ENCODE measurements around the gene MREG.

DNA sequence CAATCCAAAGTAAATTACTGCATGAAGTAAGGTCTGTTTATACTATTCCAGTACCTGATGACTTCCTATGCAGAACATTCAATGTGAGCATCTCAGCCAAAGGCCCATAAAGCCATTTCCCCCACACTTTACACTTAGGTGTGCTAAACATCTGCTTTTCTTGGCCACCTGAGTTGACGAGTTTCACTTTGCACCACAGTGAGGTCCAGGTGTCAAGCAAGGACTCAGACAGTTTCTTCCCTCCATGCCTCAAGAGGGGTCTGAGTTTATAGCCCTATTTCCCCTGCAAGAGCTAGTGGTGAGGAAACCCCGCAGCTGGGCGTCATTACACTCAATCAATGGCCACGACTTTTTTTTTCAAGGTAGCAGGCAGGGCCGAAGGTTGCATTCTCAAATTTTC is 107.7 kb downstream of the MREG start:
- TF ChIP-seq, protein P1, sequence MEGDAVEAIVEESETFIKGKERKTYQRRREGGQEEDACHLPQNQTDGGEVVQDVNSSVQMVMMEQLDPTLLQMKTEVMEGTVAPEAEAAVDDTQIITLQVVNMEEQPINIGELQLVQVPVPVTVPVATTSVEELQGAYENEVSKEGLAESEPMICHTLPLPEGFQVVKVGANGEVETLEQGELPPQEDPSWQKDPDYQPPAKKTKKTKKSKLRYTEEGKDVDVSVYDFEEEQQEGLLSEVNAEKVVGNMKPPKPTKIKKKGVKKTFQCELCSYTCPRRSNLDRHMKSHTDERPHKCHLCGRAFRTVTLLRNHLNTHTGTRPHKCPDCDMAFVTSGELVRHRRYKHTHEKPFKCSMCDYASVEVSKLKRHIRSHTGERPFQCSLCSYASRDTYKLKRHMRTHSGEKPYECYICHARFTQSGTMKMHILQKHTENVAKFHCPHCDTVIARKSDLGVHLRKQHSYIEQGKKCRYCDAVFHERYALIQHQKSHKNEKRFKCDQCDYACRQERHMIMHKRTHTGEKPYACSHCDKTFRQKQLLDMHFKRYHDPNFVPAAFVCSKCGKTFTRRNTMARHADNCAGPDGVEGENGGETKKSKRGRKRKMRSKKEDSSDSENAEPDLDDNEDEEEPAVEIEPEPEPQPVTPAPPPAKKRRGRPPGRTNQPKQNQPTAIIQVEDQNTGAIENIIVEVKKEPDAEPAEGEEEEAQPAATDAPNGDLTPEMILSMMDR (conservative IDR thresholded peaks at IDR 0.05; ENCODE audit: low read depth in 2 of 2) = no peak
- no peak for TF ChIP-seq POLR2AphosphoS5 (IDR thresholded peaks at IDR 0.05; ENCODE audit: low read depth)
- TF ChIP-seq EZH2 (IDR thresholded peaks at IDR 0.05; ENCODE audit: low read depth, unreplicated experiment) = no peak
- no peak for TF ChIP-seq STAT1 (IDR thresholded peaks at IDR 0.05; ENCODE audit: unreplicated experiment)
- TF ChIP-seq, protein P2, sequence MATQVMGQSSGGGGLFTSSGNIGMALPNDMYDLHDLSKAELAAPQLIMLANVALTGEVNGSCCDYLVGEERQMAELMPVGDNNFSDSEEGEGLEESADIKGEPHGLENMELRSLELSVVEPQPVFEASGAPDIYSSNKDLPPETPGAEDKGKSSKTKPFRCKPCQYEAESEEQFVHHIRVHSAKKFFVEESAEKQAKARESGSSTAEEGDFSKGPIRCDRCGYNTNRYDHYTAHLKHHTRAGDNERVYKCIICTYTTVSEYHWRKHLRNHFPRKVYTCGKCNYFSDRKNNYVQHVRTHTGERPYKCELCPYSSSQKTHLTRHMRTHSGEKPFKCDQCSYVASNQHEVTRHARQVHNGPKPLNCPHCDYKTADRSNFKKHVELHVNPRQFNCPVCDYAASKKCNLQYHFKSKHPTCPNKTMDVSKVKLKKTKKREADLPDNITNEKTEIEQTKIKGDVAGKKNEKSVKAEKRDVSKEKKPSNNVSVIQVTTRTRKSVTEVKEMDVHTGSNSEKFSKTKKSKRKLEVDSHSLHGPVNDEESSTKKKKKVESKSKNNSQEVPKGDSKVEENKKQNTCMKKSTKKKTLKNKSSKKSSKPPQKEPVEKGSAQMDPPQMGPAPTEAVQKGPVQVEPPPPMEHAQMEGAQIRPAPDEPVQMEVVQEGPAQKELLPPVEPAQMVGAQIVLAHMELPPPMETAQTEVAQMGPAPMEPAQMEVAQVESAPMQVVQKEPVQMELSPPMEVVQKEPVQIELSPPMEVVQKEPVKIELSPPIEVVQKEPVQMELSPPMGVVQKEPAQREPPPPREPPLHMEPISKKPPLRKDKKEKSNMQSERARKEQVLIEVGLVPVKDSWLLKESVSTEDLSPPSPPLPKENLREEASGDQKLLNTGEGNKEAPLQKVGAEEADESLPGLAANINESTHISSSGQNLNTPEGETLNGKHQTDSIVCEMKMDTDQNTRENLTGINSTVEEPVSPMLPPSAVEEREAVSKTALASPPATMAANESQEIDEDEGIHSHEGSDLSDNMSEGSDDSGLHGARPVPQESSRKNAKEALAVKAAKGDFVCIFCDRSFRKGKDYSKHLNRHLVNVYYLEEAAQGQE (IDR thresholded peaks at IDR 0.05; ENCODE audit: unreplicated experiment) = no peak
- no peak for TF ChIP-seq EZH2phosphoT487 (IDR thresholded peaks at IDR 0.05; ENCODE audit: unreplicated experiment)
- no peak for TF ChIP-seq CREB1 (CRISPR knock-in tag; IDR thresholded peaks at IDR 0.05; ENCODE audit: low read depth)
- no peak for TF ChIP-seq NANOG (IDR thresholded peaks at IDR 0.05; ENCODE audit: borderline replicate concordance)
- TF ChIP-seq, protein P3, sequence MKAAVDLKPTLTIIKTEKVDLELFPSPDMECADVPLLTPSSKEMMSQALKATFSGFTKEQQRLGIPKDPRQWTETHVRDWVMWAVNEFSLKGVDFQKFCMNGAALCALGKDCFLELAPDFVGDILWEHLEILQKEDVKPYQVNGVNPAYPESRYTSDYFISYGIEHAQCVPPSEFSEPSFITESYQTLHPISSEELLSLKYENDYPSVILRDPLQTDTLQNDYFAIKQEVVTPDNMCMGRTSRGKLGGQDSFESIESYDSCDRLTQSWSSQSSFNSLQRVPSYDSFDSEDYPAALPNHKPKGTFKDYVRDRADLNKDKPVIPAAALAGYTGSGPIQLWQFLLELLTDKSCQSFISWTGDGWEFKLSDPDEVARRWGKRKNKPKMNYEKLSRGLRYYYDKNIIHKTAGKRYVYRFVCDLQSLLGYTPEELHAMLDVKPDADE (IDR thresholded peaks at IDR 0.05) = no peak
- TF ChIP-seq ZNF331 (CRISPR knock-in tag; IDR thresholded peaks at IDR 0.05; ENCODE audit: low read depth) = no peak

Measured in GM23338 (cell line).